Spleen (tissue), 7 donors: ENCODE results near the gene MIPEP.

Experiments used
- POLR2A ChIP-seq, 3 donors: fragments of 450-650 bp; IDR thresholded peaks; one replicate each; pipeline ENCODE4 v1.5.1; 2017; ENCODE audit warnings: antibody characterized with exemption in 3 of 3, mild to moderate bottlenecking in 1 of 3
- POLR2AphosphoS5 ChIP-seq, 3 donors: sonication (generic); formaldehyde crosslinking; IDR thresholded peaks; one replicate each; pipeline ENCODE4 v1.5.1; 2017; ENCODE audit warnings: antibody characterized with exemption in 3 of 3
- TF ChIP-seq, protein P1 (sequence below), 11 experiments: fragments of 200-600 bp in 7 of 11; fragments of 450-650 bp in 4 of 11; sonication (generic) in 4 of 11; IDR thresholded peaks in 8 of 11; conservative IDR thresholded peaks in 3 of 11; 1 replicate in 7 of 11; 2 replicates in 4 of 11; pipeline versions ENCODE4 v1.4.0 to v1.8.0; 2016 to 2021; ENCODE audit warnings: antibody characterized with exemption in 11 of 11, inconsistent platforms in 4 of 11, mild to moderate bottlenecking in 1 of 11
- donor health status: DM: no; HTN: no; CAD: no; lungs with moderate emphysema.
- donor health status: DM: no; HTN: no; CAD: no.
- donor health status: DM: no; HTN: no; CAD: no.

DNA sequence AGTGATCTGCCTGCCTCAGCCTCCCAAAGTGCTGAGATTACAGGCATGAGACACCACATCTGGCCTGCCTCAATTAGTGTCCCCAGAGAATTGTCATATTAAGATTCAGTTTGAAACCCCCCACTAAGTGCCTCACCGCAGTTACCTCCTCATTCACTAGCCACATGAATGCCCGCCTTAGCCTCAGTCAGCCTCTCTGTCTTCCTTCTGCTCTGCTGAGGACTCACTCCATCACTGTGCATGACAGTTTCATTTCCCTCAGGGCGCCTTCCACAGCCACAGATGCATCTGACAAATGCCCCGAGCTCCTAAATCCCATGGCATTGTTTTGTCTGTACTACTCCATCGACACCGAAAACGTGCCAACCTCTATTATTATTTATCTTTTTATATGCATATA is 23.3 kb downstream of the MIPEP start:
- TF ChIP-seq POLR2A (IDR thresholded peaks at IDR 0.05) (no peak), POLR2AphosphoS5 (IDR thresholded peaks at IDR 0.05) (no peak)
- TF ChIP-seq, protein P1, sequence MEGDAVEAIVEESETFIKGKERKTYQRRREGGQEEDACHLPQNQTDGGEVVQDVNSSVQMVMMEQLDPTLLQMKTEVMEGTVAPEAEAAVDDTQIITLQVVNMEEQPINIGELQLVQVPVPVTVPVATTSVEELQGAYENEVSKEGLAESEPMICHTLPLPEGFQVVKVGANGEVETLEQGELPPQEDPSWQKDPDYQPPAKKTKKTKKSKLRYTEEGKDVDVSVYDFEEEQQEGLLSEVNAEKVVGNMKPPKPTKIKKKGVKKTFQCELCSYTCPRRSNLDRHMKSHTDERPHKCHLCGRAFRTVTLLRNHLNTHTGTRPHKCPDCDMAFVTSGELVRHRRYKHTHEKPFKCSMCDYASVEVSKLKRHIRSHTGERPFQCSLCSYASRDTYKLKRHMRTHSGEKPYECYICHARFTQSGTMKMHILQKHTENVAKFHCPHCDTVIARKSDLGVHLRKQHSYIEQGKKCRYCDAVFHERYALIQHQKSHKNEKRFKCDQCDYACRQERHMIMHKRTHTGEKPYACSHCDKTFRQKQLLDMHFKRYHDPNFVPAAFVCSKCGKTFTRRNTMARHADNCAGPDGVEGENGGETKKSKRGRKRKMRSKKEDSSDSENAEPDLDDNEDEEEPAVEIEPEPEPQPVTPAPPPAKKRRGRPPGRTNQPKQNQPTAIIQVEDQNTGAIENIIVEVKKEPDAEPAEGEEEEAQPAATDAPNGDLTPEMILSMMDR (IDR thresholded peaks at IDR 0.05 in 8 of 11, conservative IDR thresholded peaks at IDR 0.05 in 3 of 11), result no peak
